Upper lobe of right lung (tissue), 1 donor: Measurements from ENCODE around the gene TOE1. TPM values are rescaled to one million over a fixed set of nuclear protein-coding genes. Genes with fewer than 3 reads are reported as not detected.
"Not testable (repeated sequence)": the region's sequence is repeated elsewhere in the genome, so short reads cannot be mapped to it uniquely, and the experiment has no call there.

Experiments
- ATAC-seq: fragments of 200-7000 bp; cut with Tn5 transposase; one replicate; pipeline ENCODE4 v1.9.1; 2020; ENCODE audit warnings: mild to moderate bottlenecking, moderate library complexity
- DNase-seq: peaks from one replicate; pipeline ENCODE4 v3.0.0-alpha.2; 2020
- H3K27ac ChIP-seq: fragments of 200-600 bp; one replicate; pipeline ENCODE4 v1.8.0; 2022
- H3K27me3 ChIP-seq: fragments of 200-600 bp; one replicate; pipeline ENCODE4 v1.8.0; 2022; ENCODE audit warnings: mild to moderate bottlenecking
- H3K36me3 ChIP-seq: fragments of 200-600 bp; one replicate; pipeline ENCODE4 v1.8.0; 2022
- H3K4me1 ChIP-seq: fragments of 200-600 bp; one replicate; pipeline ENCODE4 v1.8.0; 2022
- H3K4me3 ChIP-seq: fragments of 200-600 bp; one replicate; pipeline ENCODE4 v1.8.0; 2022; ENCODE audit warnings: mild to moderate bottlenecking
- H3K9me3 ChIP-seq: fragments of 200-600 bp; one replicate; pipeline ENCODE4 v1.8.0; 2022
- intact Hi-C: fragments of 100-400 bp; cut with DNase I; formaldehyde crosslinking; loops from one replicate; pipeline ENCODE4 v1.11.0; 2022
- total RNA-seq: library from RNA; stranded (reverse); fragmentation: NEBNext Ultra II Directional; extraction: Animal tissue kit (Norgen Biotek cat#: 25700); gene quantifications from one replicate; pipeline ENCODE4 v1.2.1, GENCODE V29; 2021
- TF ChIP-seq, protein P1 (sequence below): fragments of 200-600 bp; IDR thresholded peaks from one replicate; pipeline ENCODE4 v1.8.0; 2022; ENCODE audit warnings: antibody characterized with exemption
- donor health status: DM: no; HTN: yes; CAD: no; lungs with severe emphysema.

Gene TOE1
- total RNA-seq, 1 donor from 2014 or later: 8.2 TPM

DNA sequence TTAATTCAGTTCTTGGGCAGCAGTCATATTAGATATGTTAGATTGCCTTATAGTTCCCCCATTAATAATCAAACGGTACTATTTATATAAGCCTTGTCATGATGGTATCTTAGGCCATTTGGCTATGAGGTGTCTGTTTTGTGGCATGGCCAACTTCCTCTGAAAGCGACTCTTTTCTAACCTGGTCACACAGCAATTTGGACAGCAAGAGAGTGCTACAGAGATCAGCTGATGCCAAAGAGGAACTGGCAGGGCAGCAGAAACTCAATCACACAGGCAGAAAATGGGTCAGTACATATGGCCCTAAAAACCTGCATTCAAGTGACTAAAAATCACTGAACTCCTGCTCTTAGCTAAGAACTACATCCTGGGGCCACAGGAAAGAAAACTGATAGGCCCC, 13.7 kb downstream of the TOE1 start:
- intact Hi-C loops: loop anchor here (10.0 kb wide), 1 partner anchor 141 kb away; the partner anchor contains the start of gene TESK2

DNA sequence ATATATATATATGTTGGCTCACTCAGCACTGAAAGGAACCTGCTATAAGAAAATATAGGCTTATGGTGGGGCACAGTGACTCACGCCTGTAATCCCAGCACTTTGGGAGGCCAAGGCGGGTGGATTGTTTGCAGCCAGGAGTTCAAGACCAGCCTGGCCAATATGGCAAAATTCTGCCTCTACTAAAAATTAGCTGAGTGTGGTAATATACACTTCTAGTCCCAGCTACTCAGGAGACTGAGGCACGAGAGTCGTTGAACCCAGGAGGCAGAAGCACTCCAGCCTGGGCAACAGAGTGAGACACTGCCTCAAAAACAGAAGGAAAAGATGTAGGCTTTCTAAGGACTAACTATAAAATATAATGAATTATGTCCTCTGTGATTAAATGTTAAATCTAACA, 14.9 kb downstream of the TOE1 start:
- no peak overlapping the region for H3K4me3 ChIP-seq
- H3K36me3 ChIP-seq: no peaks in the 10 kb centered on the region
- TF ChIP-seq, protein P1, sequence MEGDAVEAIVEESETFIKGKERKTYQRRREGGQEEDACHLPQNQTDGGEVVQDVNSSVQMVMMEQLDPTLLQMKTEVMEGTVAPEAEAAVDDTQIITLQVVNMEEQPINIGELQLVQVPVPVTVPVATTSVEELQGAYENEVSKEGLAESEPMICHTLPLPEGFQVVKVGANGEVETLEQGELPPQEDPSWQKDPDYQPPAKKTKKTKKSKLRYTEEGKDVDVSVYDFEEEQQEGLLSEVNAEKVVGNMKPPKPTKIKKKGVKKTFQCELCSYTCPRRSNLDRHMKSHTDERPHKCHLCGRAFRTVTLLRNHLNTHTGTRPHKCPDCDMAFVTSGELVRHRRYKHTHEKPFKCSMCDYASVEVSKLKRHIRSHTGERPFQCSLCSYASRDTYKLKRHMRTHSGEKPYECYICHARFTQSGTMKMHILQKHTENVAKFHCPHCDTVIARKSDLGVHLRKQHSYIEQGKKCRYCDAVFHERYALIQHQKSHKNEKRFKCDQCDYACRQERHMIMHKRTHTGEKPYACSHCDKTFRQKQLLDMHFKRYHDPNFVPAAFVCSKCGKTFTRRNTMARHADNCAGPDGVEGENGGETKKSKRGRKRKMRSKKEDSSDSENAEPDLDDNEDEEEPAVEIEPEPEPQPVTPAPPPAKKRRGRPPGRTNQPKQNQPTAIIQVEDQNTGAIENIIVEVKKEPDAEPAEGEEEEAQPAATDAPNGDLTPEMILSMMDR: no peak
- DNase-seq (no peak), ATAC-seq (no peak)
- H3K4me1 ChIP-seq: no peaks in the 10 kb centered on the region
- H3K9me3 ChIP-seq: no peaks in the 10 kb centered on the region
- H3K27ac ChIP-seq: no peak overlapping the region
- intact Hi-C loops: loop anchor here (10.0 kb wide), 1 partner anchor 140 kb away; the partner anchor contains the start of gene TESK2
- H3K27me3 ChIP-seq: no peaks in the 10 kb centered on the region

More for the DNA sequence above, 13.7 kb downstream of the TOE1 start:
- Histone ChIP-seq H3K4me3 (no peak overlapping the region), H3K27me3 (no peaks in the 10 kb centered on the region), H3K36me3 (no peaks in the 10 kb centered on the region), H3K4me1 (peaks cover 7% of the 10 kb centered on the region), H3K27ac (no peak overlapping the region), H3K9me3 (no peaks in the 10 kb centered on the region)
- ATAC-seq (peak; percentile 42), DNase-seq (no peak)
- TF ChIP-seq, protein P1: no peak

DNA sequence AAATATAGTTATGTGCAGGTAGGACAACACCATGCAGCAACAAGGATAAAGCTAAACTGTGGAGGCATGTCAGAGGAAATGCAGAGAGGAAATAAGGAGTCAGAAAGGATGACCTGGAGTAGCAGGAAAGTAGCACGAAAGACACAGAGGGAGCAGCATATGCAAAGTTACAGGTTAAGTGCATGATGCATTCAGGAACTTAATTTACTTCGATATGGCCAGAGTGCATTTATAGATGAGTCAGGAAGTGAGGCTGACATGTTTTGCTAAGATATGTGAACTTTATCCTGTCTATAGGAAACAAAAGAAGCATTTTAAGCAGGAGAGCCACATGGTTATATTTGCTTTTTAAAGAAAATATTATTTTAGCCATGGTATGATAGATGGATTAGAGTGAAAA, 15.7 kb downstream of the TOE1 start:
- intact Hi-C loops: loop anchor here (10.0 kb wide), 1 partner anchor 139 kb away; the partner anchor contains the start of gene TESK2
- TF ChIP-seq, protein P1: no peak
- no peak for ATAC-seq

DNA sequence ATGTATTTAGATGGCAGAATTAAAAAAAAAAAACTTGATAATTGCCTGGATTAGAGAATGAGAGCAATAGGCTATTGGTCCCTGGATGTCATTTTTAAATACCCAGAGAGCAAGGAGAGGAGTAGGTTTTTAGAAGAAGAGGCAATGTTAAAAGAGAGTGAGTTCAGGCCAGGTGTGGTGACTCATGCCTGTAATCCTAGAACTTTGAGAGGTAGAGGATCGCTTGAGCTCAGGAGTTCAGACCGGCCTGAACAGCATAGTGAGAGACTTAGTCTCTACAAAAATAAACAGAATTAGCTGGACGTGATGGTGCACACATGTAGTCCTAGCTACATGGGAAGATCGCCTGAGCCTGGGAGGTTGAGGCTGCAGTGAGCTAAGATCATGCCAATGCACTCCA, 16.2 kb downstream of the TOE1 start:
- TF ChIP-seq, protein P1: no peak
- Histone ChIP-seq H3K9me3 (no peaks in the 10 kb centered on the region), H3K4me3 (no peak overlapping the region), H3K36me3 (no peaks in the 10 kb centered on the region), H3K4me1 (peaks cover 13% of the 10 kb centered on the region), H3K27ac (no peak overlapping the region), H3K27me3 (no peaks in the 10 kb centered on the region)
- no peak for DNase-seq
- intact Hi-C loops: loop anchor here (10.0 kb wide), 1 partner anchor 139 kb away; the partner anchor contains the start of gene TESK2
- ATAC-seq: no peak

More for the DNA sequence above, 15.7 kb downstream of the TOE1 start:
- Histone ChIP-seq H3K27me3 (no peaks in the 10 kb centered on the region), H3K4me3 (no peak overlapping the region), H3K9me3 (no peaks in the 10 kb centered on the region), H3K27ac (no peak overlapping the region), H3K4me1 (peaks cover 8% of the 10 kb centered on the region), H3K36me3 (no peaks in the 10 kb centered on the region)
- DNase-seq: no peak

DNA sequence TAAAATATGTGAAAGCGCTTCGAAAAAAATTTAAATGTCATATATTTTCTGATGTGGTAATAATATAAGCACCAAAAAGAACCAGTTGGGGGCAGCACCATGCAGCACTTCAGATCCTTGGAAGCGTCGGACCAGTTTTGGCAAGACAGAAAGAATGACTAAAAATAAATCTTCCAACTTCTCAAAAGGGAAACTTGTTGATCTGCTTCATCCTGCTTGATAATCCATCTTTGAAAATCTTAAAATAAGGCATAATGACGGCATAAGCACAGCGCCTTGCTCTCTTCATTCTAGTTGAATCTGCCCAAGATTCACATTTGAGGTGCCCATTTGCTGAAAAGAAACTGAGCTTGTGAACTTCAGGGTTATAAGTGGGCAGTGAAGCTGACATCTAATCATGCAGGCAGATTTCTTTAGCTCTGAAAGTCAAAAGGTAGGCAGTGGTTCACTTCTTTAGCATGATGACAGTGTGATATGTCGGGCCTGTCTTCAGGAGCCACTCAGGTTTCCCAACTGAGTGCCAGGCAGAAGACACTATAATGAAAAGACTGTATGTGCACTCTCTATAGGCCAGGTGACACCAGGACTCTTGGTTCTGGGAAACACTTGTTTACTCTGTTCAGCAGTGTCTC, 20.0 kb downstream of the TOE1 start:
- no peaks in the 10 kb centered on the region for H3K27me3 ChIP-seq
- peak; percentile 84 for ATAC-seq

DNA sequence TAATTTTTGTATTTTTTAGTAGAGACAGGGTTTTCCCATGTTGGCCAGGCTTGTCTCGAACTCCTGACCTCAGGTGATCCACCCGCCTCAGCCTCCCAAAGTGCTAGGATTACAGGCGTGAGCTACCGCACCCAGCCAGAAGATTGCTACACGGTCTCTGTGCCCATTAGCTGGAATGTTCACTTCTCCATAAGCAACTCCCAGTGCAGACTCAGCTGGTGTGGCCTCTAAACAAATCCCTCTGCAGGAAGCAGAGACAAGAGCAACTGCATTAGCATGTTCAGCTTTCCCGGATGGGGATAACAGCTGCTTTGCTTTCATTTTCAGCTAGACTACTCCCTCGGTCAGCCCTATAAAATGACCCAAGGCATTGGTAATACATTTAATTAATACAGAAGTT, 21.0 kb downstream of the TOE1 start:
- H3K36me3 ChIP-seq, H3K9me3 ChIP-seq, H3K27me3 ChIP-seq, DNase-seq, intact Hi-C loops: not testable (repeated sequence)
- peaks cover 14% of the 10 kb centered on the region for H3K4me1 ChIP-seq
- peak overlapping the region; percentile 72 for H3K27ac ChIP-seq
- peak; percentile 79 for ATAC-seq
- H3K4me3 ChIP-seq: peak overlapping the region; percentile 9

More for the DNA sequence above, 20.0 kb downstream of the TOE1 start:
- DNase-seq: no peak
- intact Hi-C loops: loop anchor here (10.0 kb wide), 1 partner anchor 135 kb away; the partner anchor contains the start of gene TESK2
- no peaks in the 10 kb centered on the region for H3K9me3 ChIP-seq
- H3K4me3 ChIP-seq: no peak overlapping the region
- H3K4me1 ChIP-seq: peaks cover 14% of the 10 kb centered on the region
- TF ChIP-seq, protein P1: peak; percentile 74
- H3K27ac ChIP-seq: peak overlapping the region; percentile 72
- no peaks in the 10 kb centered on the region for H3K36me3 ChIP-seq
